Measurements from ENCODE around the gene CD40. TPM values are rescaled to one million over a fixed set of nuclear protein-coding genes. Genes with fewer than 3 reads are reported as not detected.

CD40 gene
- total RNA-seq, 1 donor = 0.45 TPM

- no peak for DNase-seq (ENCODE audit: low read depth)
- no peak for TF ChIP-seq CTCF (IDR thresholded peaks at IDR 0.05; ENCODE audit: insufficient read depth, low read length)
- H3K4me3 ChIP-seq (ENCODE audit: low read depth, low read length) = no peak overlapping the region
Measured at GRCh38 chr20:46121184-46121930, 3.2 kb downstream of the CD40 start.

GRCh38 chr20:46122071-46122470, 4.0 kb downstream of the CD40 start:
- DNase-seq (ENCODE audit: low read depth) = peak; percentile 63
- no peak for TF ChIP-seq CTCF (IDR thresholded peaks at IDR 0.05; ENCODE audit: insufficient read depth, low read length)
- H3K4me3 ChIP-seq (ENCODE audit: low read depth, low read length) = no peak overlapping the region

- H3K4me3 ChIP-seq (ENCODE audit: low read depth, low read length) = no peak overlapping the region
- TF ChIP-seq CTCF (IDR thresholded peaks at IDR 0.05; ENCODE audit: insufficient read depth, low read length) = no peak
- DNase-seq (ENCODE audit: low read depth) = no peak
Measured at GRCh38 chr20:46122516-46123481, 4.7 kb downstream of the CD40 start.

GRCh38 chr20:46123482-46124245, 5.5 kb downstream of the CD40 start:
- TF ChIP-seq CTCF (IDR thresholded peaks at IDR 0.05; ENCODE audit: insufficient read depth, low read length) = no peak
- DNase-seq (ENCODE audit: low read depth) = no peak
- H3K4me3 ChIP-seq (ENCODE audit: low read depth, low read length) = no peak overlapping the region

GRCh38 chr20:46126440-46127056, 8.4 kb downstream of the CD40 start:
- TF ChIP-seq CTCF (IDR thresholded peaks at IDR 0.05; ENCODE audit: insufficient read depth, low read length) = no peak
- no peak overlapping the region for H3K4me3 ChIP-seq (ENCODE audit: low read depth, low read length)
- no peak for DNase-seq (ENCODE audit: low read depth)

DNA sequence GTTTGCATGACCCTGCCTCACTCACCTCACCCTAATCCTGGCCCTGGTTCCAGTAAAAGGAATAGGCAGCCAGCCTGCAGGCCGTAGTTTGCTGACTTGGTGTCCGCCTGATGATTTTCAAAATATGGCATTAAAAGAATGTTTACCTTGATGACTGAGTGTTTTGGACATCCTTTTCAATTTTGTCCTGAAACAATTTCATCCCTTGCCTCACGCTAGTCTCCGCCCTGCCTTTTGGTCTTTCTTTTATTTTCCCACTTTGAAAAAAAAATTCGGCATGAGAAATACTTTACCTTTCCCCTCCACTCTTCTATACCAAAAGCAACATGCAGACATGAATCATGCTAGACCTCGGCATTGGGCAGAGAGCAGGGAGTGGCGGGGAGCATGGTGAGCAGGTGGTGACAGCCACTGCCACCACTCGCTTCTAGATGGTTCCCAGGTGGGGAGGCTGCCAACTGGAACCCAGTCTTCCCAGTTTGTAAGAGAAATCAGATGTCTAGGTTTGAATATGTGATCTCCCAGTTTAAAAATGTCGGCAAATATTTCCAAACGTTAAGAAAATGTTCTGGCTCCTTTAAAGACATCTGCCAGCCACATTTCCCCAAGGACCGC, 9.4 kb downstream of the CD40 start:
- DNase-seq (ENCODE audit: low read depth) = no peak
- no peak for TF ChIP-seq CTCF (IDR thresholded peaks at IDR 0.05; ENCODE audit: insufficient read depth, low read length)
- no peak overlapping the region for H3K4me3 ChIP-seq (ENCODE audit: low read depth, low read length)
